Muscle of arm (tissue), 12 donors: ENCODE measurements around the gene ABCA1. TPM values are rescaled to one million over a fixed set of nuclear protein-coding genes. Genes with fewer than 3 reads are reported as not detected.
"Not testable (repeated sequence)": the region's sequence is repeated elsewhere in the genome, so short reads cannot be mapped to it uniquely, and the experiment has no call there.

Experiments used
- DNase-seq: peaks from one replicate; pipeline ENCODE4 v3.0.0-alpha.2; 2013
- polyA plus RNA-seq, 12 donors: library from polyadenylated mRNA; unstranded; fragments of 120-200 nt; gene quantifications; one replicate each; pipeline ENCODE4 v1.2.1, GENCODE V29; 2013; ENCODE audit not compliant: insufficient read length in 12 of 12

The ABCA1 gene
- polyA plus RNA-seq, 12 donors = 3.9 to 10.8 (median 6.0) TPM; not detected in 1

- DNase-seq = no peak
These were observed 55.1 kb downstream of the ABCA1 start for GRCh38 chr9:104872656-104873488.

GRCh38 chr9:104871961-104872527 lies 55.9 kb downstream of the ABCA1 start:
- DNase-seq = no peak

- no peak for DNase-seq
These were observed 58.1 kb downstream of the ABCA1 start for GRCh38 chr9:104869811-104870210.

- peak; percentile 78 for DNase-seq
These were observed 59.1 kb downstream of the ABCA1 start for GRCh38 chr9:104868687-104869404.

GRCh38 chr9:104868303-104868686 lies 59.7 kb downstream of the ABCA1 start:
- no peak for DNase-seq

- DNase-seq = no peak
These were observed 61.8 kb downstream of the ABCA1 start for GRCh38 chr9:104866191-104866590.

GRCh38 chr9:104864675-104865104 lies 63.3 kb downstream of the ABCA1 start:
- no peak for DNase-seq

- DNase-seq = peak; percentile 68
These were observed 64.6 kb downstream of the ABCA1 start for GRCh38 chr9:104863180-104863883.

GRCh38 chr9:104861397-104861796 lies 66.6 kb downstream of the ABCA1 start:
- no peak for DNase-seq

GRCh38 chr9:104860263-104860662 lies 67.7 kb downstream of the ABCA1 start:
- DNase-seq = no peak

- no peak for DNase-seq
These were observed 69.1 kb downstream of the ABCA1 start for GRCh38 chr9:104858846-104859245.

GRCh38 chr9:104858271-104858670 lies 69.7 kb downstream of the ABCA1 start:
- DNase-seq = no peak

GRCh38 chr9:104856413-104856941 lies 71.5 kb downstream of the ABCA1 start:
- no peak for DNase-seq

GRCh38 chr9:104855807-104856206 lies 72.1 kb downstream of the ABCA1 start:
- no peak for DNase-seq

- not testable (repeated sequence) for DNase-seq
These were observed 72.7 kb downstream of the ABCA1 start for GRCh38 chr9:104855258-104855657.

GRCh38 chr9:104854613-104855012 lies 73.3 kb downstream of the ABCA1 start:
- no peak for DNase-seq

- DNase-seq = no peak
These were observed 74.3 kb downstream of the ABCA1 start for GRCh38 chr9:104853683-104854082.

- DNase-seq = no peak
These were observed 74.8 kb downstream of the ABCA1 start for GRCh38 chr9:104853159-104853558.

- DNase-seq = no peak
These were observed 76.4 kb downstream of the ABCA1 start for GRCh38 chr9:104851546-104851920.

GRCh38 chr9:104850786-104851545 lies 77.0 kb downstream of the ABCA1 start:
- DNase-seq = no peak

GRCh38 chr9:104849023-104849422 lies 78.9 kb downstream of the ABCA1 start:
- DNase-seq = no peak
